HEK293T (cell line): Measurements from ENCODE around the gene PAGR1.

ENCODE experiments used
- CTCF ChIA-PET: fragments of 350-600 bp; formaldehyde crosslinking; extraction: SDS; loops from one replicate; lab custom pipeline; 2021; ENCODE audit warnings: antibody characterized with exemption, inconsistent platforms; lab: Yijun Ruan, JAX
- POLR2A ChIA-PET: fragments of 350-600 bp; formaldehyde crosslinking; extraction: SDS; loops from one replicate; lab custom pipeline; 2020; ENCODE audit warnings: antibody characterized with exemption, inconsistent platforms; lab: Yijun Ruan, JAX
- DNase-seq: peaks from one replicate; pipeline ENCODE4 v3.0.0; 2012; ENCODE audit warnings: mixed read lengths; ENCODE audit errors: extremely low spot score
- ARNT ChIP-seq: fragments of 450-650 bp; IDR thresholded peaks from 2 replicates; pipeline ENCODE4 v1.6.1; 2017; ENCODE audit warnings: mild to moderate bottlenecking
- BHLHE40 ChIP-seq: fragments of 450-650 bp; IDR thresholded peaks from 2 replicates; pipeline ENCODE4 v1.6.1; 2016; ENCODE audit warnings: mild to moderate bottlenecking, moderate library complexity, borderline replicate concordance
- CTBP1 ChIP-seq: fragments of 450-650 bp; IDR thresholded peaks from 2 replicates; pipeline ENCODE4 v1.6.1; 2016; ENCODE audit warnings: borderline replicate concordance
- ELF4 ChIP-seq: fragments of 450-650 bp; IDR thresholded peaks from 2 replicates; pipeline ENCODE4 v1.6.1; 2017; ENCODE audit warnings: antibody characterized with exemption
- FOXA1 ChIP-seq: fragments of 450-650 bp; IDR thresholded peaks from 2 replicates; pipeline ENCODE4 v1.6.1; 2016; ENCODE audit warnings: mild to moderate bottlenecking
- FOXK2 ChIP-seq: fragments of 450-650 bp; IDR thresholded peaks from 2 replicates; pipeline ENCODE4 v1.6.1; 2016; ENCODE audit warnings: mild to moderate bottlenecking
- FOXM1 ChIP-seq: fragments of 450-650 bp; IDR thresholded peaks from 2 replicates; pipeline ENCODE4 v1.6.1; 2017; ENCODE audit warnings: mild to moderate bottlenecking, borderline replicate concordance
- HDGF ChIP-seq: fragments of 450-650 bp; IDR thresholded peaks from 2 replicates; pipeline ENCODE4 v1.6.1; 2017; ENCODE audit warnings: antibody characterized with exemption, borderline replicate concordance
- L3MBTL2 ChIP-seq: fragments of 450-650 bp; conservative IDR thresholded peaks from 2 replicates; pipeline ENCODE4 v1.6.1; 2016; ENCODE audit warnings: mild to moderate bottlenecking
- LEF1 ChIP-seq: fragments of 450-650 bp; IDR thresholded peaks from 2 replicates; pipeline ENCODE4 v1.6.1; 2017; ENCODE audit warnings: mild to moderate bottlenecking, borderline replicate concordance
- NFRKB ChIP-seq: fragments of 450-650 bp; IDR thresholded peaks from 2 replicates; pipeline ENCODE4 v1.6.1; 2016; ENCODE audit warnings: mild to moderate bottlenecking, moderate library complexity
- PKNOX1 ChIP-seq: fragments of 450-650 bp; IDR thresholded peaks from 2 replicates; pipeline ENCODE4 v1.6.1; 2016
- SP1 ChIP-seq: fragments of 450-650 bp; IDR thresholded peaks from 2 replicates; pipeline ENCODE4 v1.6.1; 2017
- SUZ12 ChIP-seq: fragments of 450-650 bp; IDR thresholded peaks from 2 replicates; pipeline ENCODE4 v1.6.1; 2016; ENCODE audit warnings: mild to moderate bottlenecking
- TARDBP ChIP-seq: fragments of 450-650 bp; IDR thresholded peaks from 2 replicates; pipeline ENCODE4 v1.6.1; 2016
- ZNF384 ChIP-seq: fragments of 450-650 bp; IDR thresholded peaks from 2 replicates; pipeline ENCODE4 v1.6.1; 2016

The PAGR1 gene

GRCh38 chr16:29845656-29846055 is 29.7 kb downstream of the PAGR1 start:
- DNase-seq, result no peak
- ChIA-PET CTCF (no interaction called here), POLR2A (interaction anchor here (1.3 to 4.9 kb wide), 3 partner anchors 19 to 38 kb away, joined by 3 to 32 read pairs (median 5); partner anchors contain the start of gene PAGR1)
- TF ChIP-seq ELF4 (no peak), CTBP1 (no peak), SUZ12 (no peak), HDGF (no peak), FOXM1 (no peak), FOXA1 (no peak), L3MBTL2 (no peak), ZNF384 (no peak), SP1 (no peak), TARDBP (no peak), PKNOX1 (no peak), NFRKB (no peak), ARNT (no peak), FOXK2 (no peak), LEF1 (no peak)

- TF ChIP-seq FOXK2 (no peak), ZNF384 (0 out of 2 replicates have a peak, but pooled peaks have one; percentile 28)
- DNase-seq, result peak; percentile 93
- POLR2A ChIA-PET, result interaction anchor here (0.7 to 4.9 kb wide), 11 partner anchors 9 to 148 kb away, joined by 3 to 32 read pairs (median 5); partner anchors contain the start of genes CDIPT, KCTD13, KIF22 and MAZ
- CTCF ChIA-PET, result interaction anchor here (0.5 to 3.6 kb wide), 47 partner anchors 9 to 1184 kb away, joined by 3 to 53 read pairs (median 4); partner anchors contain the start of genes C16orf92, CDIPT, KCTD13 and KIF22
These were observed 32.7 kb downstream of the PAGR1 start for GRCh38 chr16:29848420-29849297.

GRCh38 chr16:29849505-29849904 is 33.6 kb downstream of the PAGR1 start:
- ChIA-PET CTCF (interaction anchor here (0.6 to 3.6 kb wide), 11 partner anchors 11 to 719 kb away, joined by 3 to 53 read pairs (median 6); partner anchors contain the start of genes MVP and PAGR1), POLR2A (interaction anchor here (1.4 to 4.9 kb wide), 5 partner anchors 33 to 77 kb away, joined by 5 to 32 read pairs (median 9); partner anchors contain the start of genes KCTD13, KIF22, MAZ and PAGR1)
- TF ChIP-seq FOXM1, result no peak
- TF ChIP-seq ZNF384, result peak; percentile 71
- TF ChIP-seq SP1, result no peak
- no peak for DNase-seq

- ChIA-PET POLR2A (interaction anchor here (1.2 kb wide), 2 partner anchors 44 to 168 kb away, joined by 3 to 5 read pairs; partner anchors contain the start of gene MAZ), CTCF (interaction anchor here (0.9 kb wide), 1 partner anchor 31 kb away, joined by 4 read pairs; the partner anchor contains the start of gene MVP)
- DNase-seq, result no peak
- TF ChIP-seq PKNOX1, result no peak
- TF ChIP-seq NFRKB, result no peak
- TF ChIP-seq CTBP1, result no peak
- no peak for TF ChIP-seq SP1
- TF ChIP-seq FOXK2, result no peak
- no peak for TF ChIP-seq L3MBTL2
- no peak for TF ChIP-seq LEF1
- TF ChIP-seq FOXM1, result no peak
- TF ChIP-seq BHLHE40, result no peak
- no peak for TF ChIP-seq FOXA1
- no peak for TF ChIP-seq ZNF384
- TF ChIP-seq ARNT, result no peak
- no peak for TF ChIP-seq HDGF
- TF ChIP-seq SUZ12, result no peak
These were observed 35.0 kb downstream of the PAGR1 start for GRCh38 chr16:29850998-29851397.

- CTCF ChIA-PET, result no interaction called here
- no peak for DNase-seq
- POLR2A ChIA-PET, result interaction anchor here (0.5 to 1.1 kb wide), 3 partner anchors 34 to 46 kb away, joined by 3 read pairs; no protein-coding TSS in a partner anchor
- TF ChIP-seq ELF4 (no peak), SP1 (no peak), L3MBTL2 (no peak), TARDBP (no peak), HDGF (no peak), FOXM1 (no peak), FOXK2 (no peak)
These were observed 36.7 kb downstream of the PAGR1 start for GRCh38 chr16:29852654-29853053.

GRCh38 chr16:29854520-29855100 is 38.7 kb downstream of the PAGR1 start:
- ChIA-PET CTCF (interaction anchor here (0.6 kb wide), 1 partner anchor 178 kb away, joined by 3 read pairs; no protein-coding TSS in a partner anchor), POLR2A (interaction anchor here (1.2 to 1.9 kb wide), 2 partner anchors 9 to 39 kb away, joined by 4 read pairs; partner anchors contain the start of genes CDIPT and PAGR1)
- TF ChIP-seq BHLHE40 (no peak), CTBP1 (no peak), SUZ12 (no peak), FOXK2 (no peak), PKNOX1 (no peak), ELF4 (no peak), FOXM1 (no peak), ARNT (no peak), SP1 (no peak), ZNF384 (no peak), TARDBP (no peak), FOXA1 (no peak), NFRKB (no peak), L3MBTL2 (no peak), LEF1 (no peak), HDGF (no peak)
- DNase-seq, result no peak
